Adipocyte (in vitro differentiated cells): Measurements from ENCODE around the gene CEACAM21.
A peak's percentile ranks its signal among the peaks of the same experiment; 100 is the strongest.
"Not testable (repeated sequence)": the region's sequence is repeated elsewhere in the genome, so short reads cannot be mapped to it uniquely, and the experiment has no call there.

ENCODE experiments used
- DNase-seq: peaks from one replicate; pipeline ENCODE4 v3.0.0-alpha.2; 2015; ENCODE audit warnings: low read depth
- H3K27me3 ChIP-seq: replicated peaks from 2 replicates; pipeline ENCODE4 v1.7.0; 2013; ENCODE audit warnings: mild to moderate bottlenecking, low read length, moderate library complexity; ENCODE audit not compliant: control insufficient read depth, insufficient read depth
- H3K36me3 ChIP-seq: 2 replicates; pipeline ENCODE4 v1.7.0; 2013; ENCODE audit warnings: low read length, mild to moderate bottlenecking, moderate library complexity; ENCODE audit not compliant: control insufficient read depth, insufficient read depth, severe bottlenecking
- H3K4me1 ChIP-seq: 2 replicates; pipeline ENCODE4 v1.7.0; 2013; ENCODE audit warnings: mild to moderate bottlenecking, low read length, moderate library complexity; ENCODE audit not compliant: control insufficient read depth, insufficient read depth
- H3K4me3 ChIP-seq: 2 replicates; pipeline ENCODE4 v1.7.0; 2013; ENCODE audit warnings: mild to moderate bottlenecking, low read length, moderate library complexity
- H3K9ac ChIP-seq: 2 replicates; pipeline ENCODE4 v1.7.0; 2013; ENCODE audit warnings: mild to moderate bottlenecking, low read length, moderate library complexity
- H3K9me3 ChIP-seq: 2 replicates; pipeline ENCODE4 v1.7.0; 2013; ENCODE audit warnings: mild to moderate bottlenecking, low read length, moderate library complexity; ENCODE audit not compliant: control insufficient read depth

The CEACAM21 gene

GRCh38 chr19:41570179-41570578 is 5.8 kb upstream of the CEACAM21 start:
- H3K9ac ChIP-seq, result no peak overlapping the region
- DNase-seq, result no peak
- H3K4me1 ChIP-seq, result no peaks in the 10 kb centered on the region
- H3K4me3 ChIP-seq, result no peak overlapping the region
- H3K9me3 ChIP-seq, result peaks cover 10% of the 10 kb centered on the region
- H3K36me3 ChIP-seq, result no peaks in the 10 kb centered on the region
- peaks cover 81% of the 10 kb centered on the region for H3K27me3 ChIP-seq

GRCh38 chr19:41570639-41571112 is 5.3 kb upstream of the CEACAM21 start:
- no peaks in the 10 kb centered on the region for H3K4me1 ChIP-seq
- DNase-seq, result peak; percentile 91
- no peak overlapping the region for H3K9ac ChIP-seq
- peaks cover 10% of the 10 kb centered on the region for H3K9me3 ChIP-seq
- H3K4me3 ChIP-seq, result no peak overlapping the region
- no peaks in the 10 kb centered on the region for H3K36me3 ChIP-seq
- H3K27me3 ChIP-seq, result peaks cover 76% of the 10 kb centered on the region

GRCh38 chr19:41577144-41577830 is 1.3 kb downstream of the CEACAM21 start:
- Histone ChIP-seq H3K36me3 (no peaks in the 10 kb centered on the region), H3K9ac (no peak overlapping the region), H3K4me1 (no peaks in the 10 kb centered on the region), H3K4me3 (no peak overlapping the region), H3K9me3 (peaks cover 19% of the 10 kb centered on the region), H3K27me3 (peaks cover 40% of the 10 kb centered on the region)
- DNase-seq, result no peak

GRCh38 chr19:41577833-41578232 is 1.9 kb downstream of the CEACAM21 start:
- no peak overlapping the region for H3K4me3 ChIP-seq
- no peak for DNase-seq
- H3K9me3 ChIP-seq, result peaks cover 23% of the 10 kb centered on the region
- no peak overlapping the region for H3K9ac ChIP-seq
- no peaks in the 10 kb centered on the region for H3K36me3 ChIP-seq
- no peaks in the 10 kb centered on the region for H3K4me1 ChIP-seq
- peaks cover 35% of the 10 kb centered on the region for H3K27me3 ChIP-seq

GRCh38 chr19:41578886-41579285 is 2.9 kb downstream of the CEACAM21 start:
- Histone ChIP-seq H3K9ac (no peak overlapping the region), H3K9me3 (peaks cover 29% of the 10 kb centered on the region), H3K27me3 (peaks cover 25% of the 10 kb centered on the region), H3K36me3 (no peaks in the 10 kb centered on the region), H3K4me1 (no peaks in the 10 kb centered on the region), H3K4me3 (no peak overlapping the region)
- no peak for DNase-seq

- Histone ChIP-seq H3K9me3 (peaks cover 29% of the 10 kb centered on the region), H3K27me3 (peaks cover 18% of the 10 kb centered on the region)
- not testable (repeated sequence) for H3K4me1 ChIP-seq, H3K4me3 ChIP-seq, DNase-seq, H3K9ac ChIP-seq, H3K36me3 ChIP-seq
Observed at GRCh38 chr19:41581068-41581467, 5.1 kb downstream of the CEACAM21 start.

GRCh38 chr19:41582577-41583182 is 6.7 kb downstream of the CEACAM21 start:
- not testable (repeated sequence) for DNase-seq, H3K4me1 ChIP-seq, H3K4me3 ChIP-seq, H3K9ac ChIP-seq, H3K36me3 ChIP-seq, H3K27me3 ChIP-seq
- H3K9me3 ChIP-seq, result peaks cover 29% of the 10 kb centered on the region

- Histone ChIP-seq H3K4me3 (no peak overlapping the region), H3K36me3 (no peaks in the 10 kb centered on the region), H3K4me1 (no peaks in the 10 kb centered on the region), H3K9ac (no peak overlapping the region), H3K9me3 (peaks cover 29% of the 10 kb centered on the region), H3K27me3 (peaks cover 7% of the 10 kb centered on the region)
- DNase-seq, result no peak
Observed at GRCh38 chr19:41584260-41584810, 8.4 kb downstream of the CEACAM21 start.

- Histone ChIP-seq H3K27me3 (peaks cover 3% of the 10 kb centered on the region), H3K4me1 (no peaks in the 10 kb centered on the region), H3K9me3 (peaks cover 29% of the 10 kb centered on the region), H3K36me3 (no peaks in the 10 kb centered on the region), H3K4me3 (no peak overlapping the region), H3K9ac (no peak overlapping the region)
- DNase-seq, result no peak
Observed at GRCh38 chr19:41584931-41585330, 9.0 kb downstream of the CEACAM21 start.

GRCh38 chr19:41586064-41586463 is 10.1 kb downstream of the CEACAM21 start:
- H3K36me3 ChIP-seq, result no peaks in the 10 kb centered on the region
- peaks cover 3% of the 10 kb centered on the region for H3K27me3 ChIP-seq
- no peak for DNase-seq
- peaks cover 21% of the 10 kb centered on the region for H3K9me3 ChIP-seq
- H3K4me1 ChIP-seq, result peaks cover 5% of the 10 kb centered on the region
- H3K4me3 ChIP-seq, result no peak overlapping the region
- H3K9ac ChIP-seq, result no peak overlapping the region

- H3K9me3 ChIP-seq, result peaks cover 10% of the 10 kb centered on the region
- no peak for DNase-seq
Observed at GRCh38 chr19:41587101-41587837, 11.3 kb downstream of the CEACAM21 start.

More at GRCh38 chr19:41587101-41587837, 11.3 kb downstream of the CEACAM21 start:
- Histone ChIP-seq H3K36me3 (no peaks in the 10 kb centered on the region), H3K4me1 (peaks cover 5% of the 10 kb centered on the region), H3K27me3 (peaks cover 3% of the 10 kb centered on the region), H3K9ac (no peak overlapping the region), H3K4me3 (no peak overlapping the region)
